Spleen (tissue), 7 donors: Measurements from ENCODE around the gene FAN1.
"Not testable (repeated sequence)": the region's sequence is repeated elsewhere in the genome, so short reads cannot be mapped to it uniquely, and the experiment has no call there.

Source experiments
- POLR2A ChIP-seq, 3 donors: fragments of 450-650 bp; IDR thresholded peaks; one replicate each; pipeline ENCODE4 v1.5.1; 2017; ENCODE audit warnings: antibody characterized with exemption in 3 of 3, mild to moderate bottlenecking in 1 of 3
- POLR2AphosphoS5 ChIP-seq, 3 donors: sonication (generic); formaldehyde crosslinking; IDR thresholded peaks; one replicate each; pipeline ENCODE4 v1.5.1; 2017; ENCODE audit warnings: antibody characterized with exemption in 3 of 3
- TF ChIP-seq, protein P1 (sequence below), 11 experiments: fragments of 200-600 bp in 7 of 11; fragments of 450-650 bp in 4 of 11; sonication (generic) in 4 of 11; IDR thresholded peaks in 8 of 11; conservative IDR thresholded peaks in 3 of 11; 1 replicate in 7 of 11; 2 replicates in 4 of 11; pipeline versions ENCODE4 v1.4.0 to v1.8.0; 2016 to 2021; ENCODE audit warnings: antibody characterized with exemption in 11 of 11, inconsistent platforms in 4 of 11, mild to moderate bottlenecking in 1 of 11
- donor health status: DM: no; HTN: no; CAD: no; lungs with moderate emphysema.
- donor health status: DM: no; HTN: no; CAD: no.
- donor health status: DM: no; HTN: no; CAD: no.

DNA sequence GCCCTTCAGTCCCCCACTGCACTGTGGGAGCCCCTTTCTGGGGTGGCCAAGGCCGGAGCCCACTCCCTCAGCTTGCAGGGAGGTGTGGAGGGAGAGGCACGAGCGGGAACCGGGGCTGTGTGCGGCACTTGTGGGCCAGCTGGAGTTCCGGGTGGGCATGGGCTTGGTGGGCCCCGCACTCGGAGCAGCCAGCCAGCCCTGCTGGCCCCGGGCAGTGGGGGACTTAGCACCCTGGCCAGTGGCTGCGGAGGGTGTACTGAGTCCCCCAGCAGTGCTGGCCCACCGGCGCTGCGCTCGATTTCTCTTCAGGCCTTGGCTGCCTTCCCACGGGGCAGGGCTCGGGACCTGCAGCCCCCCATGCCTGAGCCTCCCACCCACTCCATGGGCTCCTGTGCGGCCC lies 20.0 kb upstream of the FAN1 start:
- TF ChIP-seq, protein P1, sequence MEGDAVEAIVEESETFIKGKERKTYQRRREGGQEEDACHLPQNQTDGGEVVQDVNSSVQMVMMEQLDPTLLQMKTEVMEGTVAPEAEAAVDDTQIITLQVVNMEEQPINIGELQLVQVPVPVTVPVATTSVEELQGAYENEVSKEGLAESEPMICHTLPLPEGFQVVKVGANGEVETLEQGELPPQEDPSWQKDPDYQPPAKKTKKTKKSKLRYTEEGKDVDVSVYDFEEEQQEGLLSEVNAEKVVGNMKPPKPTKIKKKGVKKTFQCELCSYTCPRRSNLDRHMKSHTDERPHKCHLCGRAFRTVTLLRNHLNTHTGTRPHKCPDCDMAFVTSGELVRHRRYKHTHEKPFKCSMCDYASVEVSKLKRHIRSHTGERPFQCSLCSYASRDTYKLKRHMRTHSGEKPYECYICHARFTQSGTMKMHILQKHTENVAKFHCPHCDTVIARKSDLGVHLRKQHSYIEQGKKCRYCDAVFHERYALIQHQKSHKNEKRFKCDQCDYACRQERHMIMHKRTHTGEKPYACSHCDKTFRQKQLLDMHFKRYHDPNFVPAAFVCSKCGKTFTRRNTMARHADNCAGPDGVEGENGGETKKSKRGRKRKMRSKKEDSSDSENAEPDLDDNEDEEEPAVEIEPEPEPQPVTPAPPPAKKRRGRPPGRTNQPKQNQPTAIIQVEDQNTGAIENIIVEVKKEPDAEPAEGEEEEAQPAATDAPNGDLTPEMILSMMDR (IDR thresholded peaks at IDR 0.05 in 8 of 11, conservative IDR thresholded peaks at IDR 0.05 in 3 of 11), result not testable (repeated sequence)
- TF ChIP-seq POLR2A, POLR2AphosphoS5 (IDR thresholded peaks at IDR 0.05): not testable (repeated sequence)
